22Rv1 (cell line): ENCODE data around the gene ANKRD9.

ENCODE experiments used
- ZFX ChIP-seq: fragments of 450-650 bp; IDR thresholded peaks from 2 replicates; pipeline ENCODE4 v1.6.1; 2017; ENCODE audit warnings: antibody characterized with exemption, borderline replicate concordance
- TF ChIP-seq, protein P1 (sequence below): fragments of 450-650 bp; IDR thresholded peaks from 2 replicates; pipeline ENCODE4 v1.5.1; 2017; ENCODE audit warnings: mild to moderate bottlenecking

DNA sequence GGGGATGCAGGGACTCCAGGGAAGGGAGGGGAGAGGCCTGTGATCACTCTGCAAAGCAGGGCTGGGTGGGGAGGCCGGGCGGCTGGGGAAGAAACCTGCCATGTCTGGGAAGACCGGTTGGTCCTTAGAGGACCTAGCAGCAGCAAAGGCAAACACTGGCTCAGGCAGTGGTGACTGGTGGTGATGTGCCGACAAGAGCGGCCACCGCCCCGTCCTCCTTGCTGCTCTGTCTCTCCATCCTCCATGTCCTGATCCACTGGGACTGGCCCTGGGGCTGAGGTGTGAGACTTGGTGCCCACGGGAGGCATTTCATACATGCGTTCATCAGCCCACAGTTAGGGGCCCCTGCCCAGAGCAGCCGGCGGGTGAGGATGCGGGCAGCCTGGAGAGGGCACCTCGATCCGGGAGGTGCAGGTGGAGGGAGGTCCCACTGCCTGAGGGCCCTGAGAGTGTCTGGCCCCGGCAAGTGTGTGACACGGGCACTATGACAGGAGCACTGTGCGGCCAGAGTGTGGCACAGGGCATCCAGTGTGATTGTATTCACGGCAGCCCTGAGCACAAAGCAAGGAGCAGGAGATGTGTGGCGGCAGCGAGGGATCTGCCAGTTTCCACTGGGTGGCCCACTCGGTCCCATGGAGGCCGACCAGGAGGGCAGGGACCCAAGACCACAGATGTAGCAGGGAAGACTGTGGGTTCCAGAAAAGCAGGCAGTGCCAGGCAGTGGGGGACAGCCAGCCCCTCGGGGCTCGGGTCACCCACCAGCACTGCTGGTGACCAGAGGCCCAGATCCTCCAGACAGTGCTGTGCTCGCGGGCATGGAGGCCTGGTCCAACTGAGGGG lies 13.9 kb downstream of the ANKRD9 start:
- TF ChIP-seq, protein P1, sequence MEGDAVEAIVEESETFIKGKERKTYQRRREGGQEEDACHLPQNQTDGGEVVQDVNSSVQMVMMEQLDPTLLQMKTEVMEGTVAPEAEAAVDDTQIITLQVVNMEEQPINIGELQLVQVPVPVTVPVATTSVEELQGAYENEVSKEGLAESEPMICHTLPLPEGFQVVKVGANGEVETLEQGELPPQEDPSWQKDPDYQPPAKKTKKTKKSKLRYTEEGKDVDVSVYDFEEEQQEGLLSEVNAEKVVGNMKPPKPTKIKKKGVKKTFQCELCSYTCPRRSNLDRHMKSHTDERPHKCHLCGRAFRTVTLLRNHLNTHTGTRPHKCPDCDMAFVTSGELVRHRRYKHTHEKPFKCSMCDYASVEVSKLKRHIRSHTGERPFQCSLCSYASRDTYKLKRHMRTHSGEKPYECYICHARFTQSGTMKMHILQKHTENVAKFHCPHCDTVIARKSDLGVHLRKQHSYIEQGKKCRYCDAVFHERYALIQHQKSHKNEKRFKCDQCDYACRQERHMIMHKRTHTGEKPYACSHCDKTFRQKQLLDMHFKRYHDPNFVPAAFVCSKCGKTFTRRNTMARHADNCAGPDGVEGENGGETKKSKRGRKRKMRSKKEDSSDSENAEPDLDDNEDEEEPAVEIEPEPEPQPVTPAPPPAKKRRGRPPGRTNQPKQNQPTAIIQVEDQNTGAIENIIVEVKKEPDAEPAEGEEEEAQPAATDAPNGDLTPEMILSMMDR = no peak
- TF ChIP-seq ZFX = no peak
